Naive thymus-derived CD4-positive, alpha-beta T cell (primary cell): Measurements from ENCODE around the gene COBLL1. TPM values are rescaled to one million over a fixed set of nuclear protein-coding genes. Genes with fewer than 3 reads are reported as not detected.

Source experiments
- ATAC-seq: fragments of 150-1000 bp; cut with Tn5 transposase; 2 replicates; pipeline ENCODE4 v1.10.0; 2021; ENCODE audit warnings: mild to moderate bottlenecking, moderate library complexity
- CTCF ChIA-PET: fragments of 350-600 bp; sonication (Branson Sonifier 250); formaldehyde crosslinking; loops from one replicate; lab custom pipeline; 2021; ENCODE audit warnings: antibody characterized with exemption; lab: Charles Lee
- POLR2A ChIA-PET: fragments of 350-600 bp; sonication (Branson Sonifier 250); formaldehyde crosslinking; loops from one replicate; lab custom pipeline; 2021; ENCODE audit warnings: antibody characterized with exemption, inconsistent platforms; lab: Charles Lee
- DNase-seq, 9 donors: peaks; one replicate each; pipeline versions ENCODE4 v3.0.0 to v3.0.0-alpha.2; 2020 to 2022; ENCODE audit warnings: mixed read lengths in 1 of 9
- H3K27ac ChIP-seq: one replicate; pipeline ENCODE4 v1.7.0; 2013; ENCODE audit warnings: mild to moderate bottlenecking, low read depth, low read length, moderate library complexity
- H3K27me3 ChIP-seq, 2 donors: one replicate each; pipeline ENCODE4 v1.7.0; 2013; ENCODE audit warnings: low read length in 2 of 2, mild to moderate bottlenecking in 2 of 2, moderate library complexity in 2 of 2; ENCODE audit not compliant: control insufficient read depth in 2 of 2, insufficient read depth in 2 of 2
- H3K36me3 ChIP-seq, 3 experiments: 1 replicate in 2 of 3; 2 replicates in 1 of 3; pipeline ENCODE4 v1.7.0; 2013; ENCODE audit warnings: low read length in 3 of 3, mild to moderate bottlenecking in 3 of 3, moderate library complexity in 1 of 3; ENCODE audit not compliant: insufficient read depth in 3 of 3, control insufficient read depth in 2 of 3
- H3K4me1 ChIP-seq, 2 donors: one replicate each; pipeline ENCODE4 v1.7.0; 2013; ENCODE audit warnings: low read length in 2 of 2, mild to moderate bottlenecking in 2 of 2, moderate library complexity in 1 of 2; ENCODE audit not compliant: control insufficient read depth in 2 of 2, insufficient read depth in 2 of 2
- H3K4me3 ChIP-seq: 2 replicates; pipeline ENCODE4 v1.7.0; 2013; ENCODE audit warnings: mild to moderate bottlenecking, low read length
- H3K9me3 ChIP-seq, 3 experiments: 1 replicate in 2 of 3; 2 replicates in 1 of 3; pipeline ENCODE4 v1.7.0; 2013; ENCODE audit warnings: low read length in 3 of 3; ENCODE audit not compliant: control insufficient read depth in 2 of 3
- H3K27ac Mint-ChIP-seq, 9 donors: one replicate each; pipeline ENCODE4 v1.8.0; 2020 to 2022; ENCODE audit warnings: mixed read lengths in 9 of 9, mild to moderate bottlenecking in 8 of 9, moderate library complexity in 5 of 9, inconsistent platforms in 2 of 9
- H3K27me3 Mint-ChIP-seq, 5 donors: one replicate each; pipeline ENCODE4 v1.8.0; 2021 to 2022; ENCODE audit warnings: mixed read lengths in 5 of 5, mild to moderate bottlenecking in 1 of 5
- H3K36me3 Mint-ChIP-seq, 5 donors: one replicate each; pipeline ENCODE4 v1.8.0; 2020 to 2022; ENCODE audit warnings: mixed read lengths in 5 of 5, mild to moderate bottlenecking in 3 of 5, inconsistent platforms in 1 of 5
- H3K4me1 Mint-ChIP-seq, 7 donors: one replicate each; pipeline ENCODE4 v1.8.0; 2020 to 2022; ENCODE audit warnings: mixed read lengths in 7 of 7, mild to moderate bottlenecking in 3 of 7, inconsistent platforms in 1 of 7
- H3K4me3 Mint-ChIP-seq, 10 donors: one replicate each; pipeline ENCODE4 v1.8.0; 2020 to 2022; ENCODE audit warnings: mild to moderate bottlenecking in 10 of 10, mixed read lengths in 10 of 10, moderate library complexity in 6 of 10, inconsistent platforms in 2 of 10
- H3K9me3 Mint-ChIP-seq, 11 donors: one replicate each; pipeline ENCODE4 v1.8.0; 2020 to 2022; ENCODE audit warnings: mixed read lengths in 11 of 11, mild to moderate bottlenecking in 4 of 11, inconsistent platforms in 1 of 11, moderate library complexity in 1 of 11
- intact Hi-C, 2 donors: fragments of 100-400 bp; cut with micrococcal nuclease; formaldehyde crosslinking; loops; one replicate each; pipeline ENCODE4 v1.15.1; 2023
- polyA plus RNA-seq, 2 donors: library from polyadenylated mRNA; unstranded; fragments of 300-500 nt; fragmentation: Illumina TruSeq; gene quantifications; one replicate each; pipeline ENCODE4 v1.2.3, GENCODE V29; 2021
- total RNA-seq, 6 experiments: library from RNA in 5 of 6; stranded (reverse) in 5 of 6; gene quantifications; 1 replicate in 5 of 6; 2 replicates in 1 of 6; pipeline ENCODE4 v1.2.3 and lab custom pipeline; 2021 to 2026

The COBLL1 gene
- total and polyA plus RNA-seq, 7 experiments from 2014 or later: 0.22 to 8.0 (median 0.57) TPM; not detected in 2

GRCh38 chr2:164813535-164813934 is 28.1 kb downstream of the COBLL1 start:
- POLR2A ChIA-PET: no interaction called here
- Histone ChIP-seq H3K36me3 (no peaks in the 10 kb centered on the region), H3K27me3 (peaks cover 0 to 3% of the 10 kb centered on the region in 2 donors), H3K4me1 (no peaks in the 10 kb centered on the region), H3K9me3 (no peaks in the 10 kb centered on the region), H3K4me3 (no peak overlapping the region), H3K27ac (no peak overlapping the region)
- DNase-seq (no peak), ATAC-seq (no peak)
- no peak overlapping the region for H3K27ac Mint-ChIP-seq
- CTCF ChIA-PET: interaction anchor here (0.7 kb wide), 1 partner anchor 669 kb away, joined by 3 read pairs; no protein-coding TSS in a partner anchor
- H3K4me1 Mint-ChIP-seq: peaks cover 0 to 2% (median 0%) of the 10 kb centered on the region in 7 donors
- no peaks in the 10 kb centered on the region for H3K9me3 Mint-ChIP-seq
- no peak overlapping the region for H3K4me3 Mint-ChIP-seq
- intact Hi-C loops: no loop called here
- H3K36me3 Mint-ChIP-seq: no peaks in the 10 kb centered on the region
- no peaks in the 10 kb centered on the region for H3K27me3 Mint-ChIP-seq

DNA sequence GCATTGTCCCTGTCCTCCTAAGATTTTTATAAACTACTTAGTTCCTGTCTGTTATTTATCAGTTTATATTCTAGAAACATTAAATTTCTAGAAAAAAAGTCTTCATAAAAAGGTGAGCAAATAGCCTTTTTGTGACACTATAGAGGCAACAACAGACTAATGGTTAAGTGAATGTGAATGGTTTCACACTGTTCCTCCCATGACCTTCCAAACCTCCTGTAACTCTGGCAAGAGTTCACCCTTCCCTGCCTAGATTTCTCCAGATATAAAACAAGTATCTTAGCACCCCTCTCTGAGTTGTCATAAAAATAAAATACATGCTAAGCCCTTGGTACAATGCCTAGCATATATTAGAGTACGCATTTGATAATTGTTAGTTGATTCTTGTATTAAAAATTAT is 29.2 kb downstream of the COBLL1 start:
- Mint-ChIP-seq H3K4me3 (no peak overlapping the region), H3K27ac (no peak overlapping the region), H3K36me3 (no peaks in the 10 kb centered on the region), H3K9me3 (no peaks in the 10 kb centered on the region), H3K27me3 (no peaks in the 10 kb centered on the region), H3K4me1 (peaks cover 0 to 2% (median 0%) of the 10 kb centered on the region in 7 donors)
- Histone ChIP-seq H3K9me3 (no peaks in the 10 kb centered on the region), H3K36me3 (no peaks in the 10 kb centered on the region), H3K4me3 (no peak overlapping the region), H3K27ac (no peak overlapping the region), H3K4me1 (no peaks in the 10 kb centered on the region), H3K27me3 (peaks cover 0 to 3% of the 10 kb centered on the region in 2 donors)
- POLR2A ChIA-PET: no interaction called here
- CTCF ChIA-PET: no interaction called here
- DNase-seq (no peak), ATAC-seq (no peak)
- intact Hi-C loops: no loop called here

- H3K4me3 ChIP-seq: no peak overlapping the region
- Mint-ChIP-seq H3K9me3 (no peaks in the 10 kb centered on the region), H3K4me1 (peaks cover 0 to 2% (median 0%) of the 10 kb centered on the region in 7 donors), H3K36me3 (no peaks in the 10 kb centered on the region), H3K27me3 (no peaks in the 10 kb centered on the region), H3K4me3 (no peak overlapping the region), H3K27ac (no peak overlapping the region)
- DNase-seq (no peak), ATAC-seq (no peak)
- no peak overlapping the region for H3K27ac ChIP-seq
- ChIA-PET POLR2A (no interaction called here), CTCF (no interaction called here)
- intact Hi-C loops: no loop called here
- no peaks in the 10 kb centered on the region for H3K4me1 ChIP-seq
- H3K36me3 ChIP-seq: no peaks in the 10 kb centered on the region
- H3K9me3 ChIP-seq: no peaks in the 10 kb centered on the region
- H3K27me3 ChIP-seq: peaks cover 0 to 3% of the 10 kb centered on the region in 2 donors
Measured at GRCh38 chr2:164811819-164812218, 29.8 kb downstream of the COBLL1 start.

GRCh38 chr2:164810843-164811242 is 30.8 kb downstream of the COBLL1 start:
- H3K27ac ChIP-seq: no peak overlapping the region
- H3K4me3 Mint-ChIP-seq: no peak overlapping the region
- H3K9me3 ChIP-seq: no peaks in the 10 kb centered on the region
- no peaks in the 10 kb centered on the region for H3K4me1 ChIP-seq
- ATAC-seq (no peak), DNase-seq (no peak)
- H3K27ac Mint-ChIP-seq: no peak overlapping the region
- H3K9me3 Mint-ChIP-seq: no peaks in the 10 kb centered on the region
- no peaks in the 10 kb centered on the region for H3K36me3 ChIP-seq
- H3K4me1 Mint-ChIP-seq: peaks cover 0 to 2% (median 0%) of the 10 kb centered on the region in 7 donors
- peaks cover 0 to 3% of the 10 kb centered on the region in 2 donors for H3K27me3 ChIP-seq
- no peaks in the 10 kb centered on the region for H3K27me3 Mint-ChIP-seq
- CTCF ChIA-PET: no interaction called here
- intact Hi-C loops: no loop called here
- H3K36me3 Mint-ChIP-seq: no peaks in the 10 kb centered on the region
- no peak overlapping the region for H3K4me3 ChIP-seq
- POLR2A ChIA-PET: no interaction called here

GRCh38 chr2:164808776-164809175 is 32.8 kb downstream of the COBLL1 start:
- Histone ChIP-seq H3K9me3 (no peaks in the 10 kb centered on the region), H3K4me1 (no peaks in the 10 kb centered on the region), H3K27me3 (peaks cover 0 to 3% of the 10 kb centered on the region in 2 donors), H3K27ac (no peak overlapping the region), H3K36me3 (no peaks in the 10 kb centered on the region), H3K4me3 (no peak overlapping the region)
- ChIA-PET POLR2A (no interaction called here), CTCF (no interaction called here)
- intact Hi-C loops: no loop called here
- Mint-ChIP-seq H3K4me3 (no peak overlapping the region), H3K4me1 (peaks cover 0 to 2% (median 0%) of the 10 kb centered on the region in 7 donors), H3K36me3 (no peaks in the 10 kb centered on the region), H3K27me3 (no peaks in the 10 kb centered on the region), H3K9me3 (no peaks in the 10 kb centered on the region), H3K27ac (no peak overlapping the region)
- DNase-seq: no peak
- no peak for ATAC-seq

DNA sequence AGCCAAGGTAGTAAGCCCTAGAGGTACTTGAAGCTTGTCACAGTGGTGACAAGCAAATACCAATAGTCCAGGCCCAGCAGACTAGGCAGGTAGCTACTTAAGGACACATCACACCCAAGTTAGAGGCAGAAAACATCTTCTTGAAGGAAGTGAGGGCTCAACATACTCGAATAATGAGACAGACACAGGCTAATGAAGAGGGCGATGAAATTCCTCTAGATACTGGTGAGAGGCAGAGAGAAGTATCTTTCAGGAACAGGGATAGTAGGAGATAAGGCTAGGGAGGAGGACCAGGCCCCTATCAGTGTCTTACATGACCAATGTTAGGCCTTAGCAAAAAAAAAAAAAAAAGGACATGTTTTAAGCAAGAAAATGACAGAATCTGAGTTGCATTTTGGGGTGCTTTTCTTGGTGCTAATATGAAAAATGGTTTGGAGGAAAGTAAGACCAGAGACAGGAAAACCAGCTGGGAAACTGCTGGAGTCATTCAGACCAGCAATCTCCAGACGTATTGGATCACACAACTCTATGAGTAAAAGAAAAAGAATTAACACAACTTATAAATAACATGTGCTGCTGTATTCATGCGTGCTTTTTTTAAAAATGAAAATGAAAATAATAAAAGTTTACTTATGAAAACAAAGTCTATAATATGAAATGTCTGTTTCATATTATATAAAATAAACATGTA is 37.7 kb downstream of the COBLL1 start:
- Mint-ChIP-seq H3K4me1 (peaks cover 0 to 2% (median 0%) of the 10 kb centered on the region in 7 donors), H3K27ac (no peak overlapping the region), H3K9me3 (no peaks in the 10 kb centered on the region), H3K36me3 (no peaks in the 10 kb centered on the region), H3K4me3 (no peak overlapping the region), H3K27me3 (no peaks in the 10 kb centered on the region)
- Histone ChIP-seq H3K9me3 (no peaks in the 10 kb centered on the region), H3K36me3 (no peaks in the 10 kb centered on the region), H3K27me3 (no peaks in the 10 kb centered on the region), H3K4me1 (no peaks in the 10 kb centered on the region), H3K4me3 (no peak overlapping the region), H3K27ac (no peak overlapping the region)
- DNase-seq: no peak
- ATAC-seq: no peak
- ChIA-PET POLR2A (no interaction called here), CTCF (no interaction called here)
- intact Hi-C loops: no loop called here

DNA sequence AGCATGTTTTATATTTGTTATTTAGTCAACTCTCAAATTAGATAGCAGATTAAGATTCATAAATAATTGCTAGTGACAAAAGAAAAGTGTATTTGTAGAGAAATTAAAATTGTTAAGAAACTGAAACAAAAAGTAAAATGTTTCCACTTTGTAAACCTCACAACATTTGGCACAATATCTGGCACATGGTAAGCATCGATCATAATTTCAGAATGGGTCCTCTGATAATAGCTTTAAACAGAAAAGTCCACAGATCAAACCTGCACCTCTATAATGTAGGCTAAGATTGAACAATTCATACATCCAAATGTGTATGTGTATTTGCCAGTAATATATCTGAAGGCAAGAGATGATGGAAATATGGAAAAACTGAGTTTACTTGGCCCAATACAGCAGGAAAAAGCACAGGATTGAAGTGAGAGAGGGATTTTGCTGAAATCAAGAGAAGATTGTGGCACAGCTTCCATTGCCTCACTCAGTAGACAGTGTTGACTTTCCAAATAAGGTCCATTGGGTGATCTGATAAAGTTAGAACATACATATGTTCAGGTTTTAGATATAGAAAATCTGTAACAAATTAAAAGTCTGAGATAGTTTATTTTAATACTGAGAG is 39.4 kb downstream of the COBLL1 start:
- Histone ChIP-seq H3K4me3 (no peak overlapping the region), H3K4me1 (no peaks in the 10 kb centered on the region), H3K27ac (no peak overlapping the region), H3K36me3 (no peaks in the 10 kb centered on the region), H3K9me3 (no peaks in the 10 kb centered on the region), H3K27me3 (no peaks in the 10 kb centered on the region)
- Mint-ChIP-seq H3K27ac (no peak overlapping the region), H3K36me3 (no peaks in the 10 kb centered on the region), H3K9me3 (peaks cover 0 to 2% (median 0%) of the 10 kb centered on the region in 11 donors), H3K4me3 (no peak overlapping the region), H3K27me3 (no peaks in the 10 kb centered on the region), H3K4me1 (peaks cover 0 to 2% (median 0%) of the 10 kb centered on the region in 7 donors)
- ChIA-PET POLR2A (no interaction called here), CTCF (no interaction called here)
- DNase-seq (no peak), ATAC-seq (no peak)
- intact Hi-C loops: no loop called here
